A549 (cell line): ENCODE results near the gene SLC22A14. TPM values are rescaled to one million over a fixed set of nuclear protein-coding genes. Genes with fewer than 3 reads are reported as not detected.

Source experiments
- ATAC-seq, 2 experiments: fragments of 200-7000 bp in 1 of 2; fragments of >200 bp in 1 of 2; cut with Nextera tagmentation in 1 of 2; cut with Tn5 transposase in 1 of 2; 3 replicates each; pipeline versions ENCODE4 v1.8.0 to v1.9.1; 2018 to 2020; ENCODE audit warnings: mild to moderate bottlenecking in 1 of 2, moderate library complexity in 1 of 2
- CTCF ChIA-PET: fragments of 300-600 bp; sonication (Branson Sonifier 250); formaldehyde crosslinking; extraction: SDS; loops from one replicate; lab custom pipeline; 2021; ENCODE audit warnings: antibody characterized with exemption, inconsistent platforms; lab: Yijun Ruan, JAX
- POLR2A ChIA-PET: fragments of 350-600 bp; formaldehyde crosslinking; extraction: SDS; loops from one replicate; lab custom pipeline; 2021; ENCODE audit warnings: antibody characterized with exemption, inconsistent platforms; lab: Yijun Ruan, JAX
- DNase-seq, 2 experiments: peaks; one replicate each; pipeline versions ENCODE4 v3.0.0 to v3.0.0-alpha.2; 2011 to 2016; ENCODE audit warnings: low read depth in 1 of 2, low spot score in 1 of 2
- FAIRE-seq: peaks from 2 replicates; lab custom pipeline; 2011; peaks lifted over from hg19 to GRCh38; lab: Jason Lieb, UNC
- H3K27ac ChIP-seq, 2 experiments: fragments of >200 bp; sonication (Bioruptor Twin); formaldehyde crosslinking; 3 replicates each; pipeline ENCODE4 v1.5.1; 2016 to 2017
- H3K4me1 ChIP-seq: fragments of >200 bp; sonication (Bioruptor Twin); formaldehyde crosslinking; 3 replicates; pipeline ENCODE4 v1.6.1; 2016
- H3K4me2 ChIP-seq: fragments of >200 bp; sonication (Bioruptor Twin); formaldehyde crosslinking; 3 replicates; pipeline ENCODE4 v1.6.1; 2016
- H3K4me3 ChIP-seq: fragments of >200 bp; sonication (Bioruptor Twin); formaldehyde crosslinking; 3 replicates; pipeline ENCODE4 v1.5.1; 2016
- H3K9me3 ChIP-seq: fragments of >200 bp; sonication (Bioruptor Twin); formaldehyde crosslinking; 3 replicates; pipeline ENCODE4 v1.6.1; 2016
- BCL3 ChIP-seq: fragments of >200 bp; sonication (Bioruptor Twin); formaldehyde crosslinking; IDR thresholded peaks from 3 replicates; pipeline ENCODE4 v1.6.1; 2016
- CEBPB ChIP-seq, 2 experiments: fragments of >200 bp in 1 of 2; sonication (Bioruptor Twin) in 1 of 2; formaldehyde crosslinking in 1 of 2; IDR thresholded peaks; 2 replicates each; pipeline ENCODE4 v1.6.1; 2012 to 2016
- CHD2 ChIP-seq: fragments of 150-350 bp; IDR thresholded peaks from 2 replicates; pipeline ENCODE4 v1.6.1; 2014; ENCODE audit warnings: low read length; ENCODE audit not compliant: partially characterized antibody
- CHD4 ChIP-seq: fragments of 200-600 bp; sonication (generic); IDR thresholded peaks from 2 replicates; pipeline ENCODE4 v1.6.1; 2016; ENCODE audit warnings: antibody characterized with exemption, mild to moderate bottlenecking, borderline replicate concordance
- E2F6 ChIP-seq: IDR thresholded peaks from 2 replicates; pipeline ENCODE4 v1.6.1; 2012; ENCODE audit warnings: low read depth, borderline replicate concordance
- FOSB ChIP-seq: fragments of 250-450 bp; sonication (Bioruptor Pico); IDR thresholded peaks from 2 replicates; pipeline ENCODE4 v1.5.0; 2020; ENCODE audit warnings: mild to moderate bottlenecking, moderate library complexity
- FOSL2 ChIP-seq, 2 experiments: fragments of 450-650 bp in 1 of 2; fragments of >200 bp in 1 of 2; sonication (Bioruptor Twin) in 1 of 2; formaldehyde crosslinking; IDR thresholded peaks; 2 replicates each; pipeline versions ENCODE4 v1.5.0 to v1.6.1; 2016 to 2020; ENCODE audit warnings: mild to moderate bottlenecking in 1 of 2, moderate library complexity in 1 of 2
- GATA3 ChIP-seq: IDR thresholded peaks from 2 replicates; pipeline ENCODE4 v1.6.1; 2012; ENCODE audit warnings: borderline replicate concordance
- HOXB13 ChIP-seq: fragments of 250-450 bp; sonication (Bioruptor Pico); IDR thresholded peaks from 2 replicates; pipeline ENCODE4 v1.5.0; 2020; ENCODE audit warnings: low read depth, mild to moderate bottlenecking, moderate library complexity
- JUN ChIP-seq, 2 experiments: fragments of >200 bp; sonication (Bioruptor Twin); formaldehyde crosslinking; IDR thresholded peaks; 2 replicates in 1 of 2; 3 replicates in 1 of 2; pipeline ENCODE4 v1.6.1; 2016 to 2017
- JUNB ChIP-seq: fragments of >200 bp; sonication (Bioruptor Twin); formaldehyde crosslinking; IDR thresholded peaks from 2 replicates; pipeline ENCODE4 v1.6.1; 2016
- KDM1A ChIP-seq: fragments of 200-600 bp; sonication (generic); IDR thresholded peaks from 2 replicates; pipeline ENCODE4 v1.6.1; 2016; ENCODE audit warnings: low read depth, mild to moderate bottlenecking
- KDM5A ChIP-seq: fragments of 200-600 bp; sonication (generic); IDR thresholded peaks from 2 replicates; pipeline ENCODE4 v1.6.1; 2016; ENCODE audit warnings: antibody characterized with exemption, mild to moderate bottlenecking
- NPAS2 ChIP-seq: fragments of 250-450 bp; sonication (Bioruptor Pico); IDR thresholded peaks from 2 replicates; pipeline ENCODE4 v1.8.0; 2022; ENCODE audit warnings: mild to moderate bottlenecking, moderate library complexity, borderline replicate concordance
- NR3C1 ChIP-seq: fragments of >200 bp; sonication (Bioruptor Twin); formaldehyde crosslinking; IDR thresholded peaks from 3 replicates; pipeline ENCODE4 v1.6.1; 2017
- PHF8 ChIP-seq: fragments of 200-600 bp; sonication (generic); IDR thresholded peaks from 2 replicates; pipeline ENCODE4 v1.6.1; 2016; ENCODE audit warnings: low read depth, mild to moderate bottlenecking, antibody characterized with exemption, moderate library complexity, borderline replicate concordance
- RARB ChIP-seq: fragments of 250-450 bp; sonication (Bioruptor Pico); IDR thresholded peaks from 2 replicates; pipeline ENCODE4 v1.8.0; 2021; ENCODE audit warnings: mild to moderate bottlenecking, moderate library complexity
- RCOR1 ChIP-seq: fragments of 150-350 bp; IDR thresholded peaks from 2 replicates; pipeline ENCODE4 v1.6.1; 2014; ENCODE audit warnings: antibody characterized with exemption, low read length, low read depth
- RFX5 ChIP-seq: fragments of 450-650 bp; IDR thresholded peaks from 2 replicates; pipeline ENCODE4 v1.7.1; 2014; ENCODE audit warnings: antibody characterized with exemption, mild to moderate bottlenecking, moderate library complexity
- RNF2 ChIP-seq: fragments of 200-600 bp; sonication (generic); IDR thresholded peaks from 2 replicates; pipeline ENCODE4 v1.6.1; 2016; ENCODE audit warnings: low read depth, mild to moderate bottlenecking, antibody characterized with exemption, moderate library complexity, borderline replicate concordance
- TFCP2L1 ChIP-seq: fragments of 250-450 bp; sonication (Bioruptor Pico); IDR thresholded peaks from 2 replicates; pipeline ENCODE4 v1.5.0; 2021; ENCODE audit warnings: mild to moderate bottlenecking
- USF2 ChIP-seq: fragments of 450-650 bp; IDR thresholded peaks from 2 replicates; pipeline ENCODE4 v1.6.1; 2014; ENCODE audit warnings: antibody characterized with exemption
- ZC3H11A ChIP-seq: fragments of 450-650 bp; IDR thresholded peaks from 2 replicates; pipeline ENCODE4 v1.6.1; 2014; ENCODE audit warnings: antibody characterized with exemption, mild to moderate bottlenecking
- ZNF302 ChIP-seq: fragments of 250-450 bp; sonication (Bioruptor Pico); IDR thresholded peaks from 2 replicates; pipeline ENCODE4 v1.9.0; 2021; ENCODE audit warnings: inconsistent platforms, mild to moderate bottlenecking, moderate library complexity
- ZSCAN20 ChIP-seq: fragments of 250-450 bp; sonication (Bioruptor Pico); IDR thresholded peaks from 2 replicates; pipeline ENCODE4 v1.8.0; 2022; ENCODE audit warnings: mild to moderate bottlenecking, moderate library complexity
- WGBS: methylation state at CpG from one replicate; pipeline ENCODE4 v1.1.6; 2017; ENCODE audit errors: missing lambda C conversion rate; 5-methylcytosine and 5-hydroxymethylcytosine counted together
- polyA plus RNA-seq, 4 experiments: library from polyadenylated mRNA; depleted of rRNA in 3 of 4; stranded (reverse); fragments of >200 nt; fragmentation: RNase III in 1 of 4; extraction: RNeasy Plus Mini Kit Qiagen cat#74134 plus additional on column Dnase treatment in 1 of 4; gene quantifications; 2 replicates in 3 of 4; 3 replicates in 1 of 4; pipeline ENCODE4 v1.2.3, GENCODE V29; 2011 to 2017
- TF ChIP-seq, protein P1 (sequence below): fragments of 250-450 bp; sonication (Bioruptor Pico); IDR thresholded peaks from 2 replicates; pipeline ENCODE4 v1.5.0; 2021; ENCODE audit warnings: mild to moderate bottlenecking, moderate library complexity, borderline replicate concordance

SLC22A14 gene
- polyA plus RNA-seq, 2 of the 4 experiments (the other 2 are of a cell fraction), result 0.04 TPM; not detected in 1

- Histone ChIP-seq H3K4me1 (no peaks in the 10 kb centered on the region), H3K9me3 (no peaks in the 10 kb centered on the region), H3K27ac (no peak overlapping the region), H3K4me2 (no peak overlapping the region), H3K4me3 (no peak overlapping the region)
- TF ChIP-seq, protein P1, sequence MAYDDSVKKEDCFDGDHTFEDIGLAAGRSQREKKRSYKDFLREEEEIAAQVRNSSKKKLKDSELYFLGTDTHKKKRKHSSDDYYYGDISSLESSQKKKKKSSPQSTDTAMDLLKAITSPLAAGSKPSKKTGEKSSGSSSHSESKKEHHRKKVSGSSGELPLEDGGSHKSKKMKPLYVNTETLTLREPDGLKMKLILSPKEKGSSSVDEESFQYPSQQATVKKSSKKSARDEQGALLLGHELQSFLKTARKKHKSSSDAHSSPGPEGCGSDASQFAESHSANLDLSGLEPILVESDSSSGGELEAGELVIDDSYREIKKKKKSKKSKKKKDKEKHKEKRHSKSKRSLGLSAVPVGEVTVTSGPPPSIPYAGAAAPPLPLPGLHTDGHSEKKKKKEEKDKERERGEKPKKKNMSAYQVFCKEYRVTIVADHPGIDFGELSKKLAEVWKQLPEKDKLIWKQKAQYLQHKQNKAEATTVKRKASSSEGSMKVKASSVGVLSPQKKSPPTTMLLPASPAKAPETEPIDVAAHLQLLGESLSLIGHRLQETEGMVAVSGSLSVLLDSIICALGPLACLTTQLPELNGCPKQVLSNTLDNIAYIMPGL (CRISPR knock-in tag), result no peak
- no peak for TF ChIP-seq RCOR1
- TF ChIP-seq PHF8, result no peak
- no peak for TF ChIP-seq FOSL2 (IDR thresholded peaks at IDR 0.05)
- no peak for TF ChIP-seq FOSL2 (CRISPR knock-in tag; IDR thresholded peaks at IDR 0.05)
- no peak for TF ChIP-seq RARB
- no peak for TF ChIP-seq ZNF302 (CRISPR knock-in tag)
- no peak for TF ChIP-seq RFX5
- no peak for TF ChIP-seq ZC3H11A
- no peak for TF ChIP-seq KDM1A
- no peak for TF ChIP-seq KDM5A
- no peak for TF ChIP-seq CHD4
- no peak for TF ChIP-seq CHD2
- no peak for TF ChIP-seq JUN (IDR thresholded peaks at IDR 0.05)
- no peak for TF ChIP-seq BCL3
- no peak for TF ChIP-seq E2F6
- no peak for TF ChIP-seq USF2
- ChIA-PET CTCF (no interaction called here), POLR2A (no interaction called here)
- FAIRE-seq (no peak), ATAC-seq (no peak; a peak in 1 of 6 replicates), DNase-seq (no peak)
- WGBS, result 66% methylated on average over 21 of the region's 22 CpGs
Observed at GRCh38 chr3:38316356-38317191, 34.5 kb downstream of the SLC22A14 start.

GRCh38 chr3:38317192-38317759 lies 35.2 kb downstream of the SLC22A14 start:
- Histone ChIP-seq H3K9me3 (no peaks in the 10 kb centered on the region), H3K4me3 (no peak overlapping the region), H3K4me1 (no peaks in the 10 kb centered on the region), H3K4me2 (no peak overlapping the region), H3K27ac (no peak overlapping the region)
- TF ChIP-seq TFCP2L1 (CRISPR knock-in tag) (no peak), FOSL2 (IDR thresholded peaks at IDR 0.05) (no peak), FOSL2 (CRISPR knock-in tag; IDR thresholded peaks at IDR 0.05) (no peak), HOXB13 (no peak), CEBPB (IDR thresholded peaks at IDR 0.05) (no peak), RARB (no peak), RNF2 (no peak), NR3C1 (no peak), NPAS2 (CRISPR knock-in tag) (no peak), ZSCAN20 (CRISPR knock-in tag) (no peak), FOSB (CRISPR knock-in tag) (no peak), GATA3 (no peak), JUNB (no peak)
- TF ChIP-seq, protein P1 (CRISPR knock-in tag), result no peak
- ATAC-seq, result no peak
- no peak for DNase-seq
- no peak for FAIRE-seq
- 79% methylated on average over 7 of the region's 7 CpGs for WGBS
- POLR2A ChIA-PET, result no interaction called here
- CTCF ChIA-PET, result no interaction called here
